HepG2 (cell line): ENCODE measurements around the gene RGS14. TPM values are rescaled to one million over a fixed set of nuclear protein-coding genes. Genes with fewer than 3 reads are reported as not detected.

Experiments
- CTCF ChIP-seq: sonication (generic); formaldehyde crosslinking; IDR thresholded peaks from 2 replicates; pipeline ENCODE4 v1.5.0; 2020; ENCODE audit warnings: mild to moderate bottlenecking, missing genetic modification reagents, moderate library complexity
- GMEB1 ChIP-seq: sonication (generic); formaldehyde crosslinking; IDR thresholded peaks from 2 replicates; pipeline ENCODE4 v1.5.1; 2020; ENCODE audit warnings: missing genetic modification reagents, mild to moderate bottlenecking, borderline replicate concordance
- HNF4A ChIP-seq: sonication (generic); formaldehyde crosslinking; IDR thresholded peaks from 2 replicates; pipeline ENCODE4 v1.4.0; 2020; ENCODE audit warnings: missing genetic modification reagents
- POGK ChIP-seq: sonication (generic); formaldehyde crosslinking; conservative IDR thresholded peaks from 2 replicates; pipeline ENCODE4 v1.8.0; 2022; ENCODE audit warnings: mild to moderate bottlenecking, moderate library complexity, missing genetic modification reagents
- SP140L ChIP-seq: sonication (generic); formaldehyde crosslinking; IDR thresholded peaks from 2 replicates; pipeline ENCODE4 v1.4.0; 2020; ENCODE audit warnings: missing genetic modification reagents, borderline replicate concordance
- TCF12 ChIP-seq, 2 experiments: fragments of 450-650 bp in 1 of 2; sonication (generic) in 1 of 2; formaldehyde crosslinking in 1 of 2; IDR thresholded peaks; 2 replicates each; pipeline versions ENCODE4 v1.6.1 to v1.8.0; 2017 to 2022; ENCODE audit warnings: antibody characterized with exemption in 1 of 2, mild to moderate bottlenecking in 1 of 2, missing genetic modification reagents in 1 of 2, moderate library complexity in 1 of 2
- ZBED4 ChIP-seq: sonication (generic); formaldehyde crosslinking; IDR thresholded peaks from 2 replicates; pipeline ENCODE4 v1.4.0; 2020; ENCODE audit warnings: missing genetic modification reagents, borderline replicate concordance
- ZBTB46 ChIP-seq: sonication (generic); formaldehyde crosslinking; IDR thresholded peaks from 2 replicates; pipeline ENCODE4 v1.4.0; 2020; ENCODE audit warnings: mild to moderate bottlenecking, missing genetic modification reagents, borderline replicate concordance
- ZNF263 ChIP-seq: sonication (generic); formaldehyde crosslinking; IDR thresholded peaks from 2 replicates; pipeline ENCODE4 v1.4.0; 2020; ENCODE audit warnings: missing genetic modification reagents
- ZNF280B ChIP-seq: sonication (generic); formaldehyde crosslinking; IDR thresholded peaks from 2 replicates; pipeline ENCODE4 v1.5.0; 2020; ENCODE audit warnings: missing genetic modification reagents, mild to moderate bottlenecking, borderline replicate concordance
- ZNF430 ChIP-seq: sonication (generic); formaldehyde crosslinking; IDR thresholded peaks from 2 replicates; pipeline ENCODE4 v1.9.0; 2021; ENCODE audit warnings: mild to moderate bottlenecking, missing genetic modification reagents
- ZNF564 ChIP-seq: sonication (generic); formaldehyde crosslinking; IDR thresholded peaks from 2 replicates; pipeline ENCODE4 v1.8.1; 2023; ENCODE audit warnings: mild to moderate bottlenecking, missing genetic modification reagents
- ZNF639 ChIP-seq: conservative IDR thresholded peaks from 2 replicates; pipeline ENCODE4 v1.6.1; 2018; ENCODE audit warnings: missing genetic modification reagents
- ZNF768 ChIP-seq: sonication (generic); formaldehyde crosslinking; IDR thresholded peaks from 2 replicates; pipeline ENCODE4 v1.4.0; 2020; ENCODE audit warnings: missing genetic modification reagents
- polyA plus RNA-seq, 8 experiments: library from polyadenylated mRNA; depleted of rRNA in 3 of 8; stranded (reverse) in 7 of 8; unstranded in 1 of 8; fragments of >200 nt; fragmentation: Illumina TruSeq in 4 of 8; extraction: Trizol in 4 of 8; gene quantifications; 2 replicates each; pipeline versions ENCODE4 v1.2.1 to v1.2.3, GENCODE V29; 2011 to 2016; ENCODE audit warnings: low read depth in 4 of 8, missing spikeins in 1 of 8, mixed read lengths in 1 of 8; ENCODE audit not compliant: insufficient read depth in 1 of 8
- total RNA-seq, 5 experiments: library from RNA; depleted of rRNA; stranded (reverse); fragments of >200 nt; fragmentation: Illumina TruSeq; extraction: Trizol; gene quantifications; 2 replicates each; pipeline ENCODE4 v1.2.3, GENCODE V29; 2016; ENCODE audit warnings: low read depth in 1 of 5

The RGS14 gene
- total and polyA plus RNA-seq, 2 of the 13 experiments (the other 11 are each of a cell fraction or from before 2014, with no cell fraction given): 11.1 to 17.2 TPM

- 0 out of 2 replicates have a peak, but pooled peaks have one; percentile 49 for TF ChIP-seq ZBED4
- no peak for TF ChIP-seq ZNF280B (CRISPR knock-in tag)
- no peak for TF ChIP-seq ZNF768 (CRISPR knock-in tag)
- TF ChIP-seq TCF12 (IDR thresholded peaks at IDR 0.05): no peak
- TF ChIP-seq TCF12 (CRISPR knock-in tag; IDR thresholded peaks at IDR 0.05): no peak
- TF ChIP-seq SP140L: no peak
- no peak for TF ChIP-seq GMEB1 (CRISPR knock-in tag)
- peak; percentile 63 for TF ChIP-seq POGK (CRISPR knock-in tag)
- peak; percentile 43; the same call in 1 of the 2 replicates for TF ChIP-seq ZNF263 (CRISPR knock-in tag)
- no peak for TF ChIP-seq ZNF564 (CRISPR knock-in tag)
- no peak for TF ChIP-seq ZBTB46 (CRISPR knock-in tag)
- TF ChIP-seq CTCF: peak; percentile 92
- TF ChIP-seq HNF4A (CRISPR knock-in tag): peak; percentile 17; the same call in 1 of the 2 replicates
- TF ChIP-seq ZNF639 (CRISPR knock-in tag): no peak
- no peak for TF ChIP-seq ZNF430 (CRISPR knock-in tag)
Measured at GRCh38 chr5:177317959-177318377, 39.8 kb upstream of the RGS14 start (continued).
